HG03159 (cell line): ENCODE measurements around the gene SYTL1.

Experiments
- ATAC-seq: cut with Tn5 transposase; IDR thresholded peaks from one replicate; pipeline ENCODE4 v1.9.1; 2021; ENCODE audit warnings: mild to moderate bottlenecking, moderate library complexity; ENCODE audit not compliant: unreplicated experiment

The SYTL1 gene

GRCh38 chr1:27341525-27342252 lies at the start of gene SYTL1:
Gene SYTL1, plus strand, starts transcription at chr1:27342022. Its CDS starts 3,313 bp downstream, at chr1:27345335.
- no peak for ATAC-seq

GRCh38 chr1:27292106-27292505 lies 49.7 kb upstream of the SYTL1 start:
- no peak for ATAC-seq

GRCh38 chr1:27293915-27294314 lies 47.9 kb upstream of the SYTL1 start:
- ATAC-seq: no peak

GRCh38 chr1:27296773-27297291 lies 45.0 kb upstream of the SYTL1 start:
- ATAC-seq: no peak

GRCh38 chr1:27297903-27298302 lies 43.9 kb upstream of the SYTL1 start:
- no peak for ATAC-seq

GRCh38 chr1:27298632-27299384 lies 43.0 kb upstream of the SYTL1 start:
- no peak for ATAC-seq

GRCh38 chr1:27299385-27300271 lies 42.2 kb upstream of the SYTL1 start:
- no peak for ATAC-seq

GRCh38 chr1:27300341-27301051 lies 41.3 kb upstream of the SYTL1 start:
- ATAC-seq: peak; percentile 49

GRCh38 chr1:27301052-27301422 lies 40.8 kb upstream of the SYTL1 start:
- ATAC-seq: no peak

- no peak for ATAC-seq
Observed at GRCh38 chr1:27301582-27302199, 40.1 kb upstream of the SYTL1 start.

GRCh38 chr1:27302612-27303011 lies 39.2 kb upstream of the SYTL1 start:
- no peak for ATAC-seq

- no peak for ATAC-seq
Observed at GRCh38 chr1:27303509-27303908, 38.3 kb upstream of the SYTL1 start.

GRCh38 chr1:27306071-27306470 lies 35.8 kb upstream of the SYTL1 start:
- ATAC-seq: no peak

- no peak for ATAC-seq
Observed at GRCh38 chr1:27306892-27307761, 34.7 kb upstream of the SYTL1 start.

- ATAC-seq: no peak
Observed at GRCh38 chr1:27307874-27308598, 33.8 kb upstream of the SYTL1 start.

GRCh38 chr1:27314169-27314568 lies 27.7 kb upstream of the SYTL1 start:
- no peak for ATAC-seq

GRCh38 chr1:27314737-27315136 lies 27.1 kb upstream of the SYTL1 start:
- ATAC-seq: no peak

- no peak for ATAC-seq
Observed at GRCh38 chr1:27316860-27317259, 25.0 kb upstream of the SYTL1 start.
